T-helper 1 cell treated with Interleukin-12 subunit alpha and Interleukin-12 subunit beta and Interleukin-4 antibody, amounts not matched to agents 30 ng/mL and 1 ng/mL, for 36 hours (primary cell): Measurements from ENCODE around the gene POLR2E. TPM values are rescaled to one million over a fixed set of nuclear protein-coding genes. Genes with fewer than 3 reads are reported as not detected.

Source experiments
- intact Hi-C: fragments of 100-400 bp; cut with micrococcal nuclease; formaldehyde crosslinking; loops from one replicate; pipeline ENCODE4 v1.15.1; 2024
- total RNA-seq: library from RNA; stranded (reverse); gene quantifications from 2 replicates; pipeline ENCODE4 v1.2.3, GENCODE V29; 2022

The POLR2E gene
- total RNA-seq, 1 donor from 2014 or later: 155 TPM

- intact Hi-C loops: loop anchor here (2.0 to 5.0 kb wide), 3 partner anchors 28 to 204 kb away; partner anchors contain the start of gene POLR2E
Observed at GRCh38 chr19:1066748-1067340, 28.3 kb downstream of the POLR2E start, which contains the start of gene ARHGAP45. ARHGAP45 (plus strand) TSS chr19:1067167; CDS start chr19:1067406, 239 bp downstream.

- intact Hi-C loops: loop anchor here (2.0 to 5.0 kb wide), 3 partner anchors 29 to 203 kb away; partner anchors contain the start of gene POLR2E
Observed at GRCh38 chr19:1066251-1066747, 28.9 kb downstream of the POLR2E start.

GRCh38 chr19:1065606-1066109 lies 29.5 kb downstream of the POLR2E start:
- intact Hi-C loops: loop anchor here (1.0 to 5.0 kb wide), 4 partner anchors 24 to 203 kb away; partner anchors contain the start of gene POLR2E

GRCh38 chr19:1064661-1065605 lies 30.2 kb downstream of the POLR2E start:
- intact Hi-C loops: loop anchor here (1.0 to 5.0 kb wide), 2 partner anchors 24 to 127 kb away; no protein-coding TSS in a partner anchor

- intact Hi-C loops: loop anchor here (1.0 kb wide), 2 partner anchors 18 to 73 kb away; no protein-coding TSS in a partner anchor
Observed at GRCh38 chr19:1063909-1064660, 31.1 kb downstream of the POLR2E start.

- intact Hi-C loops: loop anchor here (1.0 kb wide), 2 partner anchors 19 to 72 kb away; no protein-coding TSS in a partner anchor
Observed at GRCh38 chr19:1063030-1063908, 31.9 kb downstream of the POLR2E start.

GRCh38 chr19:1062387-1063029 lies 32.7 kb downstream of the POLR2E start:
- intact Hi-C loops: loop anchor here (1.0 kb wide), 2 partner anchors 20 to 71 kb away; no protein-coding TSS in a partner anchor

- intact Hi-C loops: no loop called here
Observed at GRCh38 chr19:1061987-1062386, 33.2 kb downstream of the POLR2E start.

- intact Hi-C loops: no loop called here
Observed at GRCh38 chr19:1060689-1061088, 34.5 kb downstream of the POLR2E start.

- intact Hi-C loops: no loop called here
Observed at GRCh38 chr19:1058112-1058511, 37.1 kb downstream of the POLR2E start.

- intact Hi-C loops: no loop called here
Observed at GRCh38 chr19:1057176-1057855, 37.9 kb downstream of the POLR2E start.

GRCh38 chr19:1055886-1056620 lies 39.1 kb downstream of the POLR2E start:
- intact Hi-C loops: no loop called here

GRCh38 chr19:1055028-1055425 lies 40.1 kb downstream of the POLR2E start:
- intact Hi-C loops: no loop called here

GRCh38 chr19:1054102-1055027 lies 40.8 kb downstream of the POLR2E start:
- intact Hi-C loops: no loop called here

GRCh38 chr19:1053176-1054101 lies 41.7 kb downstream of the POLR2E start:
- intact Hi-C loops: no loop called here
